HCT116 (cell line): Measurements from ENCODE around the gene HOPX. TPM values are rescaled to one million over a fixed set of nuclear protein-coding genes. Genes with fewer than 3 reads are reported as not detected.

Experiments used
- ATAC-seq: fragments of 200-7000 bp; cut with Tn5 transposase; 2 replicates; pipeline ENCODE4 v1.9.1; 2020; ENCODE audit warnings: mild to moderate bottlenecking, moderate library complexity
- BruUV-seq: library from RNA; stranded (reverse); fragments of 400-500 nt; replicated peaks from 2 replicates; lab custom pipeline; 2021; lab: Mats Ljungman, UMichigan
- CTCF ChIA-PET: fragments of 300-600 bp; sonication (Branson Sonifier 250); formaldehyde crosslinking; loops from one replicate; lab custom pipeline; 2021; ENCODE audit warnings: antibody characterized with exemption; lab: Charles Lee
- POLR2A ChIA-PET: fragments of 300-600, 350-600 bp; sonication (Branson Sonifier 250); formaldehyde crosslinking; loops from one replicate; lab custom pipeline; 2021; ENCODE audit warnings: antibody characterized with exemption; lab: Charles Lee
- RAD21 ChIA-PET, 2 experiments: fragments of 300-600 bp; sonication (Branson Sonifier 250); formaldehyde crosslinking; loops; one replicate each; lab custom pipeline; 2023; ENCODE audit warnings: low total read pairs in 2 of 2; ENCODE audit not compliant: uncharacterized antibody in 2 of 2, unreplicated experiment in 2 of 2, low non-redundant PET in 1 of 2; lab: Charles Lee
- DNase-seq: peaks from one replicate; pipeline ENCODE4 v3.0.0-alpha.2; 2010; ENCODE audit warnings: low read depth, low spot score
- H2AFZ ChIP-seq: fragments of 200-600 bp; shearing (Covaris generic), sonication (generic); 2 replicates; pipeline ENCODE4 v1.6.1; 2017; ENCODE audit warnings: low read depth, mixed run types, mixed read lengths, antibody characterized with exemption, low read length; ENCODE audit not compliant: poor library complexity, severe bottlenecking
- H3K27ac ChIP-seq: 2 replicates; pipeline ENCODE4 v1.5.1; 2012; ENCODE audit warnings: low read depth, low read length
- H3K27me3 ChIP-seq: fragments of 200-600 bp; sonication (generic); 2 replicates; pipeline ENCODE4 v1.6.1; 2016; ENCODE audit warnings: mixed run types, low read length, mixed read lengths; ENCODE audit not compliant: insufficient read depth
- H3K36me3 ChIP-seq, 2 experiments: fragments of 200-500 bp in 1 of 2; fragments of 200-600 bp in 1 of 2; sonication (Bioruptor generic) in 1 of 2; sonication (generic) in 1 of 2; 2 replicates each; pipeline versions ENCODE4 v1.5.1 to v1.6.1; 2014 to 2016; ENCODE audit warnings: low read length in 2 of 2, inconsistent platforms in 1 of 2, mixed read lengths in 1 of 2, mixed run types in 1 of 2; ENCODE audit not compliant: insufficient read depth in 2 of 2, control insufficient read depth in 1 of 2
- H3K4me1 ChIP-seq, 2 experiments: fragments of 200-600 bp in 1 of 2; sonication (generic) in 1 of 2; 2 replicates each; pipeline versions ENCODE4 v1.5.1 to v1.6.1; 2012 to 2017; ENCODE audit warnings: low read length in 2 of 2, inconsistent platforms in 1 of 2, mild to moderate bottlenecking in 1 of 2, mixed read lengths in 1 of 2, mixed run types in 1 of 2, moderate library complexity in 1 of 2; ENCODE audit not compliant: insufficient read depth in 2 of 2, control insufficient read depth in 1 of 2
- H3K4me2 ChIP-seq: fragments of 200-600 bp; sonication (generic); 2 replicates; pipeline ENCODE4 v1.6.1; 2017; ENCODE audit warnings: mixed run types, low read length, mixed read lengths
- H3K4me3 ChIP-seq, 2 experiments: fragments of 200-600 bp in 1 of 2; sonication (generic) in 1 of 2; replicated peaks in 1 of 2; 2 replicates each; pipeline ENCODE4 v1.5.1; 2011 to 2016; ENCODE audit warnings: low read length in 2 of 2, control low read depth in 1 of 2, low read depth in 1 of 2, mild to moderate bottlenecking in 1 of 2, mixed read lengths in 1 of 2, mixed run types in 1 of 2
- H3K79me2 ChIP-seq: fragments of 200-600 bp; sonication (generic); 2 replicates; pipeline ENCODE4 v1.6.1; 2017; ENCODE audit warnings: mild to moderate bottlenecking, mixed run types, low read length, moderate library complexity, mixed read lengths; ENCODE audit not compliant: insufficient read depth
- H3K9ac ChIP-seq: fragments of 200-600 bp; sonication (generic); 2 replicates; pipeline ENCODE4 v1.6.1; 2016; ENCODE audit warnings: low read length, mixed read lengths
- H3K9me2 ChIP-seq: fragments of 200-600 bp; sonication (generic), shearing (Covaris generic); 2 replicates; pipeline ENCODE4 v1.6.1; 2017; ENCODE audit warnings: mixed run types, mild to moderate bottlenecking, moderate library complexity; ENCODE audit not compliant: insufficient read depth
- H3K9me3 ChIP-seq, 2 experiments: fragments of 200-500 bp in 1 of 2; fragments of 200-600 bp in 1 of 2; sonication (Bioruptor generic) in 1 of 2; sonication (generic) in 1 of 2; 2 replicates each; pipeline ENCODE4 v1.6.1; 2014 to 2017; ENCODE audit warnings: low read length in 2 of 2, mixed read lengths in 2 of 2, inconsistent platforms in 1 of 2, low read depth in 1 of 2, mild to moderate bottlenecking in 1 of 2, mixed run types in 1 of 2, moderate library complexity in 1 of 2; ENCODE audit not compliant: control insufficient read depth in 1 of 2, insufficient read depth in 1 of 2
- H4K20me1 ChIP-seq: fragments of 200-600 bp; sonication (generic), shearing (Covaris generic); 2 replicates; pipeline ENCODE4 v1.6.1; 2017; ENCODE audit warnings: mixed run types, mild to moderate bottlenecking, moderate library complexity; ENCODE audit not compliant: insufficient read depth
- CEBPB ChIP-seq: IDR thresholded peaks from 2 replicates; pipeline ENCODE4 v1.6.1; 2012; ENCODE audit warnings: low read depth
- EZH2 ChIP-seq: fragments of 200-600 bp; sonication (generic); IDR thresholded peaks from 2 replicates; pipeline ENCODE4 v1.6.1; 2017; ENCODE audit warnings: antibody characterized with exemption, mixed run types
- FOSL1 ChIP-seq: IDR thresholded peaks from 2 replicates; pipeline ENCODE4 v1.6.1; 2012; ENCODE audit warnings: low read depth
- MAX ChIP-seq: IDR thresholded peaks from 2 replicates; pipeline ENCODE4 v1.6.1; 2012
- RAD21 ChIP-seq: IDR thresholded peaks from 2 replicates; pipeline ENCODE4 v1.6.1; 2012; ENCODE audit warnings: low read depth, mild to moderate bottlenecking
- REST ChIP-seq: IDR thresholded peaks from 2 replicates; pipeline ENCODE4 v1.6.1; 2012; ENCODE audit warnings: low read depth
- SIN3A ChIP-seq: IDR thresholded peaks from 2 replicates; pipeline ENCODE4 v1.6.1; 2012; ENCODE audit warnings: low read depth
- SRF ChIP-seq: IDR thresholded peaks from 2 replicates; pipeline ENCODE4 v1.6.1; 2012; ENCODE audit warnings: low read depth
- YY1 ChIP-seq: IDR thresholded peaks from 2 replicates; pipeline ENCODE4 v1.6.1; 2011; ENCODE audit warnings: low read length, low read depth, moderate library complexity, mild to moderate bottlenecking; ENCODE audit not compliant: insufficient replicate concordance; ENCODE audit errors: extremely low read depth
- ZBTB33 ChIP-seq: IDR thresholded peaks from 2 replicates; pipeline ENCODE4 v1.6.1; 2011; ENCODE audit warnings: mild to moderate bottlenecking, low read length, moderate library complexity; ENCODE audit not compliant: insufficient replicate concordance; ENCODE audit errors: extremely low read depth
- intact Hi-C: fragments of 100-400 bp; cut with micrococcal nuclease; formaldehyde crosslinking; loops from 2 replicates; pipeline ENCODE4 v1.10.0; 2022
- total RNA-seq: library from RNA; stranded (reverse); gene quantifications from one replicate; pipeline ENCODE4 v1.2.1, GENCODE V29; 2021; ENCODE audit not compliant: unreplicated experiment

Gene HOPX
- total RNA-seq, 1 experiment from 2014 or later, result 0.42 TPM

GRCh38 chr4:56648824-56649151 lies 32.3 kb downstream of the HOPX start:
- RAD21 ChIA-PET, result no interaction called here
- H2AFZ ChIP-seq, result no peak overlapping the region
- ATAC-seq (no peak), DNase-seq (no peak)
- no peak overlapping the region for H3K27ac ChIP-seq
- H3K9me2 ChIP-seq, result no peaks in the 10 kb centered on the region
- H3K4me1 ChIP-seq, result peaks cover 0 to 6% of the 10 kb centered on the region in 2 experiments; a peak in 1 of 4 replicates
- H3K4me3 ChIP-seq, result no peak overlapping the region
- CTCF ChIA-PET, result no interaction called here
- no peak for TF ChIP-seq RAD21
- TF ChIP-seq CEBPB, result no peak
- no peak for TF ChIP-seq EZH2
- TF ChIP-seq ZBTB33, result no peak
- TF ChIP-seq SIN3A, result no peak
- BruUV-seq, result no TSS peak
- H3K4me2 ChIP-seq, result no peak overlapping the region
- no peaks in the 10 kb centered on the region for H4K20me1 ChIP-seq
- H3K27me3 ChIP-seq, result no peaks in the 10 kb centered on the region
- POLR2A ChIA-PET, result no interaction called here
- H3K36me3 ChIP-seq, result no peaks in the 10 kb centered on the region
- H3K9ac ChIP-seq, result no peak overlapping the region
- H3K79me2 ChIP-seq, result no peaks in the 10 kb centered on the region
- H3K9me3 ChIP-seq, result peaks cover 0 to 4% of the 10 kb centered on the region in 2 experiments; a peak in 1 of 4 replicates
- intact Hi-C loops, result no loop called here

- H4K20me1 ChIP-seq, result no peaks in the 10 kb centered on the region
- no peak overlapping the region for H3K4me3 ChIP-seq
- no peak overlapping the region for H3K4me2 ChIP-seq
- H3K9me3 ChIP-seq, result peaks cover 0 to 4% of the 10 kb centered on the region in 2 experiments; a peak in 1 of 4 replicates
- POLR2A ChIA-PET, result no interaction called here
- RAD21 ChIA-PET, result no interaction called here
- no peaks in the 10 kb centered on the region for H3K79me2 ChIP-seq
- no peaks in the 10 kb centered on the region for H3K36me3 ChIP-seq
- no peak for DNase-seq
- ATAC-seq, result no peak
- H3K27me3 ChIP-seq, result no peaks in the 10 kb centered on the region
- H3K27ac ChIP-seq, result no peak overlapping the region
- CTCF ChIA-PET, result no interaction called here
- intact Hi-C loops, result no loop called here
- peaks cover 0 to under 1% of the 10 kb centered on the region in 2 experiments; a peak in 1 of 4 replicates for H3K4me1 ChIP-seq
- H3K9me2 ChIP-seq, result no peaks in the 10 kb centered on the region
- H2AFZ ChIP-seq, result no peak overlapping the region
- BruUV-seq, result no TSS peak
- no peak overlapping the region for H3K9ac ChIP-seq
- no peak for TF ChIP-seq YY1
- TF ChIP-seq MAX, result no peak
- TF ChIP-seq CEBPB, result no peak
- TF ChIP-seq SRF, result no peak
- TF ChIP-seq ZBTB33, result no peak
- TF ChIP-seq EZH2, result no peak
- TF ChIP-seq REST, result no peak
- no peak for TF ChIP-seq SIN3A
- TF ChIP-seq FOSL1, result no peak
Measured at GRCh38 chr4:56648021-56648823, 32.9 kb downstream of the HOPX start.
